ENCODE measurements around the gene AAR2. TPM values are rescaled to one million over a fixed set of nuclear protein-coding genes. Genes with fewer than 3 reads are reported as not detected.

The AAR2 gene
- total RNA-seq, 1 donor from 2014 or later: 23.8 TPM

DNA sequence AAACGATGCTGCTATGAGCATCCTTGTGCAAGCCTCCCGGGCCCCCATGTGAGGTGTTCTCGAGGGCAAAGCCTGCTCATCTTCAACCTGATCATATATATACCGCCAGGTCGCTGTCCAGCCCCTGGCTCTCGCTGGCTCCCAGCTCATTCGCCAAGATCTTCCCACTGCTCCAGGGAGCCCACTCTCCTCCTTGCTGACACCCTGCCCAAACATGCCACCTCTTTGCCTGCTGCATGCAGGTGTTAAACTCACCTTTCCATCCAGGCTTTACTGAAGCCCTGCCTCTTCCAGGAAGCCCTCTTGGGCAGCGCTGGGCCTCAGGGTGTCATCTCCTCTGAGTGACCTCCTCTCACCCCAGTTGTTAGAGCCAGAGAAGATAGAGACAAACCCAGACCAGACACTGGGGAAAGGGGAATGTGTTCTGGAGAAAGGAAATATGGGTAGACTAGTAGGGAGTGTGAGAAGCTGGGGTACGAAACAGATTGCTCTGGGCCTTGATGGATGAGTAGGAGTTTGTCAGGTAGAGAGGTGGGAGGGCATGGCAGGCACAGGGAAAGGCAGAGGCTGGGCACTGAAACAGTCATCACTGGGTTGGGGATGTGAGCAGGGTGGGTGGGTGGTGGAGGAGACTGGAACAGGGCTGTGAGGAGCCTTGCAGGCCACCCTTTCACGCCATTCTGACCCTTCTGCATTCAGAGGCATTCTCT lies 68.7 kb downstream of the AAR2 start:
- H3K9me3 ChIP-seq: no peaks in the 10 kb centered on the region
- TF ChIP-seq POLR2AphosphoS5 (IDR thresholded peaks at IDR 0.05; ENCODE audit: insufficient read depth in 1 of 2, low read depth in 1 of 2) (no peak), POLR2A (IDR thresholded peaks at IDR 0.05) (no peak)
- TF ChIP-seq, protein P1, sequence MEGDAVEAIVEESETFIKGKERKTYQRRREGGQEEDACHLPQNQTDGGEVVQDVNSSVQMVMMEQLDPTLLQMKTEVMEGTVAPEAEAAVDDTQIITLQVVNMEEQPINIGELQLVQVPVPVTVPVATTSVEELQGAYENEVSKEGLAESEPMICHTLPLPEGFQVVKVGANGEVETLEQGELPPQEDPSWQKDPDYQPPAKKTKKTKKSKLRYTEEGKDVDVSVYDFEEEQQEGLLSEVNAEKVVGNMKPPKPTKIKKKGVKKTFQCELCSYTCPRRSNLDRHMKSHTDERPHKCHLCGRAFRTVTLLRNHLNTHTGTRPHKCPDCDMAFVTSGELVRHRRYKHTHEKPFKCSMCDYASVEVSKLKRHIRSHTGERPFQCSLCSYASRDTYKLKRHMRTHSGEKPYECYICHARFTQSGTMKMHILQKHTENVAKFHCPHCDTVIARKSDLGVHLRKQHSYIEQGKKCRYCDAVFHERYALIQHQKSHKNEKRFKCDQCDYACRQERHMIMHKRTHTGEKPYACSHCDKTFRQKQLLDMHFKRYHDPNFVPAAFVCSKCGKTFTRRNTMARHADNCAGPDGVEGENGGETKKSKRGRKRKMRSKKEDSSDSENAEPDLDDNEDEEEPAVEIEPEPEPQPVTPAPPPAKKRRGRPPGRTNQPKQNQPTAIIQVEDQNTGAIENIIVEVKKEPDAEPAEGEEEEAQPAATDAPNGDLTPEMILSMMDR (IDR thresholded peaks at IDR 0.05): no peak
- H3K27ac ChIP-seq: no peak overlapping the region
- DNase-seq (ENCODE audit: extremely low spot score in 2 of 2): no peak
- peaks cover 7% of the 10 kb centered on the region for H3K27me3 ChIP-seq
- H3K4me3 ChIP-seq: no peak overlapping the region
- H3K4me1 ChIP-seq: peaks cover 8% of the 10 kb centered on the region
- H3K36me3 ChIP-seq: no peaks in the 10 kb centered on the region
- intact Hi-C loops (cut with DNase I): no loop called here

DNA sequence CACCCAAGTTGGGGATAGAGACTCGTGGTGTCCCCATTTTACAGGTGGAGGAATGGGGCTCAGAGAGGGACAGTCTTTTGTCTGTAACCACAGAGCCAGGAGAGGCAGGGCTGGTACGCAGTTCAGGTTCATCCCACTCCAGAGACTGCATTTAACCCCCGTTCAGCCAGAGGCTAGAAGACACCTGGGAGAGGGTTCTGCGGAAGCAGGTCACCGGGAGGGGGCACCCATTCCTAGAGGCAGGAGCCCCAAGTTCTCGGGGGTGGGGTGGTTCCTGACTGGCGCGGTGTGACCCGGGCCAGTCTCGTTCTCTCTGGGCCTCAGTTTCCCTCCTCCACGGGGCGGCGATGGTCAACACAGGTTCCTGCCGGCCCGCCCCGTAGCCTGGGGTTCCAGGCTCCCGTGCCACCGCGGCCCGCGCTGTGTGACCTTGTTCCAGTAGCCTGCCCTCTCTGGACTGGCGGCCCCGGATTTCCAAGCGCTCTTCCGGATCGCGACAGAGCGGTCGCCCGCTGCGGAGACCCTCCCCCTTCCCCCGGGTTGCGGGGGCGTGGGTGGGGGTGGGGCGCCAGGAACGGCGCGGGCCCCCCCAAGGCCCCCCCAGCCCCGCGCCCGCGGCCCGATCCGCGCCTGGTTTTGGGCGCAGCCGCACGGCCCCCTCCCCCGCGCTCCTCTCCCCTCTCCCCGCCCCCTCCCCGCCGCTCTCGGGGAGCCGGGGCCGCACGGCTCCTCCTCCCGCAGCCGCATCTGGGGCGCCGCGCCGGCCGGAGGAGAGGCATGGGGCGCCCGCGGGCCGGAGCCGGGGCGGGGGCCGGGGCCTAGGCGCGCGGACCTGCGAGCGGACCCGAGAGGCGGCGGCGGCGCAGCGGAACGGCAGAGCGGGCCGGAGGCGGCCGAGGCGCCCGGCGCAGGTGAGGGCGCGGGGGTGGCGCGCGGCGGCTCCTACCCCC lies 69.6 kb downstream of the AAR2 start, which contains the start of gene DLGAP4:
DLGAP4 (plus strand) TSS at position 738 of the 950 bp plus-strand sequence. CDS start 125,379 bp downstream, outside the sequence.
- no peak within 1 kb of the TSS for H3K27ac ChIP-seq
- TF ChIP-seq POLR2AphosphoS5 (IDR thresholded peaks at IDR 0.05; ENCODE audit: insufficient read depth in 1 of 2, low read depth in 1 of 2): no peak
- TF ChIP-seq POLR2A (IDR thresholded peaks at IDR 0.05): no peak
- TF ChIP-seq, protein P1 (IDR thresholded peaks at IDR 0.05): no peak
- no peaks in the 10 kb centered on the region for H3K9me3 ChIP-seq
- no peaks in the 10 kb centered on the region for H3K36me3 ChIP-seq
- peaks cover 8% of the 10 kb centered on the region for H3K4me1 ChIP-seq
- intact Hi-C loops (cut with DNase I): no loop called here
- H3K4me3 ChIP-seq: peak within 1 kb of the TSS; percentile 14 to 41
- H3K27me3 ChIP-seq: peaks cover 7% of the 10 kb centered on the region
- no peak for DNase-seq (ENCODE audit: extremely low spot score in 2 of 2)

Other genes with a start within 250 kb of the AAR2 start
- gene EPB41L1, start 81.7 kb upstream of the AAR2 start, total RNA-seq: 54.8 TPM
- 77.3 TPM for gene DLGAP4, start 69.9 kb downstream of the AAR2 start, total RNA-seq